Measurements from ENCODE around the gene SNX6. TPM values are rescaled to one million over a fixed set of nuclear protein-coding genes. Genes with fewer than 3 reads are reported as not detected.

SNX6 gene
- total and polyA plus RNA-seq, 9 donors = 44.3 to 80.3 (median 64.5) TPM

GRCh38 chr14:34676516-34677211, 46.7 kb upstream of the SNX6 start:
- no peak for DNase-seq
- WGBS, 3 donors = 83 to 88% (median 84%) methylated on average over 7 of the region's 7 CpGs
- TF ChIP-seq POLR2A (IDR thresholded peaks at IDR 0.05) (no peak), EP300 (IDR thresholded peaks at IDR 0.05) (no peak)
- TF ChIP-seq, protein P1, sequence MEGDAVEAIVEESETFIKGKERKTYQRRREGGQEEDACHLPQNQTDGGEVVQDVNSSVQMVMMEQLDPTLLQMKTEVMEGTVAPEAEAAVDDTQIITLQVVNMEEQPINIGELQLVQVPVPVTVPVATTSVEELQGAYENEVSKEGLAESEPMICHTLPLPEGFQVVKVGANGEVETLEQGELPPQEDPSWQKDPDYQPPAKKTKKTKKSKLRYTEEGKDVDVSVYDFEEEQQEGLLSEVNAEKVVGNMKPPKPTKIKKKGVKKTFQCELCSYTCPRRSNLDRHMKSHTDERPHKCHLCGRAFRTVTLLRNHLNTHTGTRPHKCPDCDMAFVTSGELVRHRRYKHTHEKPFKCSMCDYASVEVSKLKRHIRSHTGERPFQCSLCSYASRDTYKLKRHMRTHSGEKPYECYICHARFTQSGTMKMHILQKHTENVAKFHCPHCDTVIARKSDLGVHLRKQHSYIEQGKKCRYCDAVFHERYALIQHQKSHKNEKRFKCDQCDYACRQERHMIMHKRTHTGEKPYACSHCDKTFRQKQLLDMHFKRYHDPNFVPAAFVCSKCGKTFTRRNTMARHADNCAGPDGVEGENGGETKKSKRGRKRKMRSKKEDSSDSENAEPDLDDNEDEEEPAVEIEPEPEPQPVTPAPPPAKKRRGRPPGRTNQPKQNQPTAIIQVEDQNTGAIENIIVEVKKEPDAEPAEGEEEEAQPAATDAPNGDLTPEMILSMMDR (IDR thresholded peaks at IDR 0.05) = no peak
- Histone ChIP-seq H3K27ac (no peak overlapping the region), H3K4me1 (ENCODE audit: insufficient read depth) (no peaks in the 10 kb centered on the region), H3K9me3 (no peaks in the 10 kb centered on the region), H3K27me3 (no peaks in the 10 kb centered on the region), H3K4me3 (no peak overlapping the region), H3K36me3 (no peaks in the 10 kb centered on the region)
- intact Hi-C loops (cut with DNase I) = loop anchor here in 3 of 4 donors (10.0 kb wide), 2 partner anchors 48 to 738 kb away; no protein-coding TSS in a partner anchor

GRCh38 chr14:34673702-34674101, 43.8 kb upstream of the SNX6 start:
- Histone ChIP-seq H3K4me3 (no peak overlapping the region), H3K27ac (no peak overlapping the region), H3K27me3 (no peaks in the 10 kb centered on the region), H3K36me3 (no peaks in the 10 kb centered on the region), H3K4me1 (ENCODE audit: insufficient read depth) (no peaks in the 10 kb centered on the region), H3K9me3 (no peaks in the 10 kb centered on the region)
- intact Hi-C loops (cut with DNase I) = loop anchor here (5.0 to 10.0 kb wide), 3 partner anchors 49 to 741 kb away; no protein-coding TSS in a partner anchor
- TF ChIP-seq EP300 (IDR thresholded peaks at IDR 0.05) = no peak
- no peak for TF ChIP-seq POLR2A (IDR thresholded peaks at IDR 0.05)
- TF ChIP-seq, protein P1 (IDR thresholded peaks at IDR 0.05) = no peak
- DNase-seq = no peak
- 25 to 72% (median 55%) methylated on average over 1 of the region's 1 CpG for WGBS, 3 donors

DNA sequence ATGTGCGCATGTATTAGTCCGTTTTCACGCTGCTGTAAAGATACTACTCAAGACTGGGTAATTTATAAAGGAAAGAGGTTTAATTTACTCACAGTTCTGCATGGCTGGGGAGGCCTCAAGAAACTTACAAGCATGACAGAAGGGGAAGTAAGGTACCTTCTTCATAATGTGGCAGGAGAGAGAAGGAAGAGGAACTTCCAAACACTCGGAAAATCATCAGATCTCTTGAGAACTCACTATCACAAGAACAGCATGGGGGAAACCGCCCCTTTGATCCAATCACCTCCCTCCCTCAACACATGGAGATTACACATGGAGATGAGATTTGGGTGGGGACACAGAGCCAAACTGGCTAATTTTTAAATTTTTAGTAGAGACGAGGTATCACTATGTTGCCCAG, 41.8 kb upstream of the SNX6 start:
- intact Hi-C loops (cut with DNase I) = loop anchor here (5.0 to 10.0 kb wide), 3 partner anchors 51 to 743 kb away; no protein-coding TSS in a partner anchor
- no peaks in the 10 kb centered on the region for H3K36me3 ChIP-seq

GRCh38 chr14:34668111-34668510, 38.2 kb upstream of the SNX6 start:
- Histone ChIP-seq H3K36me3 (no peaks in the 10 kb centered on the region), H3K4me1 (ENCODE audit: insufficient read depth) (no peaks in the 10 kb centered on the region), H3K27ac (no peak overlapping the region), H3K9me3 (no peaks in the 10 kb centered on the region), H3K4me3 (no peak overlapping the region), H3K27me3 (no peaks in the 10 kb centered on the region)
- intact Hi-C loops (cut with DNase I) = no loop called here
- 58 to 90% (median 83%) methylated on average over 2 of the region's 2 CpGs for WGBS, 3 donors
- no peak for DNase-seq
- TF ChIP-seq EP300 (IDR thresholded peaks at IDR 0.05) (no peak), POLR2A (IDR thresholded peaks at IDR 0.05) (no peak)
- TF ChIP-seq, protein P1 (IDR thresholded peaks at IDR 0.05) = no peak

More for the DNA sequence above, 41.8 kb upstream of the SNX6 start:
- DNase-seq = no peak
- Histone ChIP-seq H3K4me1 (ENCODE audit: insufficient read depth) (no peaks in the 10 kb centered on the region), H3K27me3 (no peaks in the 10 kb centered on the region), H3K4me3 (no peak overlapping the region), H3K27ac (no peak overlapping the region), H3K9me3 (no peaks in the 10 kb centered on the region)
- TF ChIP-seq EP300 (IDR thresholded peaks at IDR 0.05) = no peak
- no peak for TF ChIP-seq POLR2A (IDR thresholded peaks at IDR 0.05)
- TF ChIP-seq, protein P1 (IDR thresholded peaks at IDR 0.05) = no peak
- WGBS, 3 donors = 60 to 78% (median 75%) methylated on average over 6 of the region's 6 CpGs

Data from ovary (tissue), 9 donors.